Measurements from ENCODE around the gene KLHL1.

Gene KLHL1

GRCh38 chr13:69999875-70000274, 108.4 kb downstream of the KLHL1 start:
- no peak for DNase-seq

GRCh38 chr13:69997061-69997460, 111.2 kb downstream of the KLHL1 start:
- no peak for DNase-seq

GRCh38 chr13:69980799-69981198, 127.5 kb downstream of the KLHL1 start:
- no peak for DNase-seq

GRCh38 chr13:69975496-69975895, 132.8 kb downstream of the KLHL1 start:
- DNase-seq, result no peak

GRCh38 chr13:69970520-69970919, 137.7 kb downstream of the KLHL1 start:
- DNase-seq, result no peak

- DNase-seq, result no peak
Measured at GRCh38 chr13:69959046-69959445, 149.2 kb downstream of the KLHL1 start.

GRCh38 chr13:69956839-69957238, 151.4 kb downstream of the KLHL1 start:
- DNase-seq, result no peak

- no peak for DNase-seq
Measured at GRCh38 chr13:69956349-69956748, 151.9 kb downstream of the KLHL1 start.

GRCh38 chr13:69955271-69955670, 153.0 kb downstream of the KLHL1 start:
- no peak for DNase-seq

- DNase-seq, result no peak
Measured at GRCh38 chr13:69951412-69951811, 156.8 kb downstream of the KLHL1 start.

- no peak for DNase-seq
Measured at GRCh38 chr13:69950160-69950559, 158.1 kb downstream of the KLHL1 start.

- no peak for DNase-seq
Measured at GRCh38 chr13:69948016-69948415, 160.2 kb downstream of the KLHL1 start.

GRCh38 chr13:69947582-69947981, 160.7 kb downstream of the KLHL1 start:
- no peak for DNase-seq

- no peak for DNase-seq
Measured at GRCh38 chr13:69946511-69946910, 161.7 kb downstream of the KLHL1 start.

- no peak for DNase-seq
Measured at GRCh38 chr13:69935043-69935442, 173.2 kb downstream of the KLHL1 start.

- no peak for DNase-seq
Measured at GRCh38 chr13:69928262-69928661, 180.0 kb downstream of the KLHL1 start.

- DNase-seq, result no peak
Measured at GRCh38 chr13:69921156-69921555, 187.1 kb downstream of the KLHL1 start.

GRCh38 chr13:69912630-69913029, 195.6 kb downstream of the KLHL1 start:
- DNase-seq, result no peak

- no peak for DNase-seq
Measured at GRCh38 chr13:69910800-69911199, 197.5 kb downstream of the KLHL1 start.

GRCh38 chr13:69904784-69905183, 203.5 kb downstream of the KLHL1 start:
- DNase-seq, result no peak

GRCh38 chr13:69903081-69903480, 205.2 kb downstream of the KLHL1 start:
- no peak for DNase-seq

- no peak for DNase-seq
Measured at GRCh38 chr13:69882451-69882850, 225.8 kb downstream of the KLHL1 start.

- no peak for DNase-seq
Measured at GRCh38 chr13:69879936-69880335, 228.3 kb downstream of the KLHL1 start.

GRCh38 chr13:69872321-69873047, 235.8 kb downstream of the KLHL1 start:
- no peak for DNase-seq

GRCh38 chr13:69866555-69866954, 241.7 kb downstream of the KLHL1 start:
- no peak for DNase-seq

All from DMS153 (cell line).